ENCODE results near the gene LIPF. TPM values are rescaled to one million over a fixed set of nuclear protein-coding genes. Genes with fewer than 3 reads are reported as not detected.
A peak's percentile ranks its signal among the peaks of the same experiment; 100 is the strongest.

The LIPF gene
- not detected for total RNA-seq

GRCh38 chr10:88664142-88664541 lies at the start of gene LIPF:
TSS of gene LIPF (plus strand) at chr10:88664442. CDS start at chr10:88667298, 2,856 bp downstream.
- Histone ChIP-seq H3K4me1 (no peaks in the 10 kb centered on the region), H3K27me3 (no peaks in the 10 kb centered on the region), H3K4me3 (no peak within 1 kb of the TSS), H3K27ac (no peak within 1 kb of the TSS), H3K9me3 (no peaks in the 10 kb centered on the region), H3K36me3 (no peaks in the 10 kb centered on the region)
- no peak for DNase-seq (ENCODE audit: low spot score in 2 of 2)
- 52 to 60% methylated on average over 1 of the region's 1 CpG for WGBS, 2 donors
- TF ChIP-seq CTCF (IDR thresholded peaks at IDR 0.05) (no peak), EP300 (IDR thresholded peaks at IDR 0.05) (no peak), POLR2A (IDR thresholded peaks at IDR 0.05) (no peak)

GRCh38 chr10:88616250-88616977 lies 47.8 kb upstream of the LIPF start:
- peaks cover 0 to 11% (median 0%) of the 10 kb centered on the region in 4 donors for H3K9me3 ChIP-seq
- no peak overlapping the region for H3K4me3 ChIP-seq
- TF ChIP-seq CTCF (IDR thresholded peaks at IDR 0.05) (no peak), POLR2A (IDR thresholded peaks at IDR 0.05) (no peak), EP300 (IDR thresholded peaks at IDR 0.05) (no peak)
- H3K27ac ChIP-seq, result peak overlapping the region in 1 of 4 donors; percentile 4
- H3K36me3 ChIP-seq, result no peaks in the 10 kb centered on the region
- DNase-seq (ENCODE audit: low spot score in 2 of 2), result peak in 1 of 2 donors; percentile 12
- H3K27me3 ChIP-seq, result no peaks in the 10 kb centered on the region
- WGBS, 2 donors, result 84 to 90% methylated on average over 16 to 18 of the region's 18 CpGs
- H3K4me1 ChIP-seq, result no peaks in the 10 kb centered on the region

GRCh38 chr10:88617772-88618300 lies 46.4 kb upstream of the LIPF start:
- 76 to 84% methylated on average over 1 of the region's 1 CpG for WGBS, 2 donors
- no peak for DNase-seq (ENCODE audit: low spot score in 2 of 2)
- peaks cover 0 to 11% (median 0%) of the 10 kb centered on the region in 4 donors for H3K9me3 ChIP-seq

GRCh38 chr10:88618496-88618895 lies 45.7 kb upstream of the LIPF start:
- TF ChIP-seq POLR2A (IDR thresholded peaks at IDR 0.05) (no peak), CTCF (IDR thresholded peaks at IDR 0.05) (no peak), EP300 (IDR thresholded peaks at IDR 0.05) (no peak)

More at GRCh38 chr10:88617772-88618300, 46.4 kb upstream of the LIPF start:
- Histone ChIP-seq H3K36me3 (no peaks in the 10 kb centered on the region), H3K4me1 (no peaks in the 10 kb centered on the region), H3K27ac (no peak overlapping the region), H3K27me3 (no peaks in the 10 kb centered on the region), H3K4me3 (no peak overlapping the region)
- TF ChIP-seq CTCF (IDR thresholded peaks at IDR 0.05) (no peak), POLR2A (IDR thresholded peaks at IDR 0.05) (no peak), EP300 (IDR thresholded peaks at IDR 0.05) (no peak)

GRCh38 chr10:88620441-88620840 lies 43.8 kb upstream of the LIPF start:
- WGBS, 2 donors, result 86 to 94% methylated on average over 1 of the region's 1 CpG
- TF ChIP-seq CTCF (IDR thresholded peaks at IDR 0.05) (no peak), EP300 (IDR thresholded peaks at IDR 0.05) (no peak), POLR2A (IDR thresholded peaks at IDR 0.05) (no peak)
- H3K27me3 ChIP-seq, result no peaks in the 10 kb centered on the region

More at GRCh38 chr10:88618496-88618895, 45.7 kb upstream of the LIPF start:
- peaks cover 0 to 11% (median 0%) of the 10 kb centered on the region in 4 donors for H3K9me3 ChIP-seq
- H3K4me1 ChIP-seq, result no peaks in the 10 kb centered on the region
- H3K36me3 ChIP-seq, result no peaks in the 10 kb centered on the region
- H3K27me3 ChIP-seq, result no peaks in the 10 kb centered on the region
- H3K4me3 ChIP-seq, result no peak overlapping the region
- 71 to 76% methylated on average over 1 of the region's 1 CpG for WGBS, 2 donors
- no peak overlapping the region for H3K27ac ChIP-seq
- DNase-seq (ENCODE audit: low spot score in 2 of 2), result peak in 1 of 2 donors; percentile 12

More at GRCh38 chr10:88620441-88620840, 43.8 kb upstream of the LIPF start:
- no peak overlapping the region for H3K27ac ChIP-seq
- peaks cover 0 to 3% (median 0%) of the 10 kb centered on the region in 4 donors for H3K9me3 ChIP-seq
- no peak for DNase-seq (ENCODE audit: low spot score in 2 of 2)
- no peak overlapping the region for H3K4me3 ChIP-seq
- H3K36me3 ChIP-seq, result no peaks in the 10 kb centered on the region
- H3K4me1 ChIP-seq, result no peaks in the 10 kb centered on the region
